Activated CD4-positive, alpha-beta T cell treated with anti-CD3 and anti-CD28 coated beads, Interleukin-2, amount 50 U/mL, for 1 hour (primary cell): Measurements from ENCODE around the gene LRRC31.

Source experiments
- DNase-seq: peaks from one replicate; pipeline ENCODE4 v3.0.0-alpha.2; 2020

LRRC31 gene

DNA sequence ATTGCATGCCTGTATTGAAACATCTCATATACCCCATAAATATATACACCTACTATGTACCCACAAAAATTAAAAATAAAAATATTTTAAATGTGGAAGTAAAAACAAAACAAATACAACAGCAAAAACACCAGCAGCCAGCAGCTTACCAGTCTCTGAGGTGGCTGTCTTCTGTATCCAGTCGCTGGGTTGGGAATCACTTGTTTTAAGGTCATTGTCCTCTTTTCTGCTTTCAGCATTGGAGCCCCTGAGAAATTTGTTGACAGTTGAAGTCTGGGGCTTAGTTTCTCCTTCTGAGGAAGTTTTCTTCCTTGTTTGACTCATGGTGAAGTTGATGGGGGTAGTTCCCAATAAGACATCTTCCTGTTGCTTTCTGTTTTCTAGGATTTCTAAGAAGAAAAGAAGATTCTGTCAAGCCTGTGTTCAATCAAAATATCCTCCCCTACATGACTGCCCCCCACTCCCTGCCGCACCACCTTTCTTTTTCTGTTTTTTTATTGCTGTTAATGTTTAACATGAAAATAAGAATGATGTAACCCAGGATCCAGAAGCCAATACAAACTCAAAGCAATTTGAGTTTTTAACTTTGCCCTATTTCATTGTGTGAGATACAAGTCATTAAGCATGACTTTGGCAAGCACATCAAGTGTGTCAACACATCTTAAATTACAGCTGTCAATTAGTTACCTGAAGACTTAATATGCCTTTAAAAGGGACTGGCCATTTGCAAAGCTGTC, at the start of gene LRRC31:
Gene LRRC31, minus strand, starts transcription at position 452 of the 737 bp plus-strand sequence. Its CDS starts 128 bp downstream, at position 324.
- DNase-seq = no peak

DNA sequence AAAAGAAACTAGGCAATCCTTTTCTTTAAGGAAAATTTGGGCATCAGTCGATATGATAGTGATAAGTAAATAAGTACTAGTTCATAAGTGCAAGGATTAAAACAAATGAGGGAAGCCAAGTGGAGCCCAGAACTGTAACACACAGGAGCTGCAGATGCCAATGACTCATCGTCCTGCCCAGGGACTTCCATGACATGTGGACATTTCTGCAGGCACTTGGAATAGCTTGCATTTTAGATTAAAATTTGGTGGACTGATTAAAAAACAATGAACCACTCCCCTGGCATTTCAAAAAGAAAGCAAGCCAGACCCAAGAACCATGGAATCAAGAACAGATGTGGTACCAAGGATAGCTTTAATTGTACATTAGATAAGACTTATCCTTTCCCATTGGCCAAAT, 44.6 kb upstream of the LRRC31 start:
- DNase-seq = no peak

GRCh38 chr3:169913323-169913722, 43.6 kb upstream of the LRRC31 start:
- no peak for DNase-seq

DNA sequence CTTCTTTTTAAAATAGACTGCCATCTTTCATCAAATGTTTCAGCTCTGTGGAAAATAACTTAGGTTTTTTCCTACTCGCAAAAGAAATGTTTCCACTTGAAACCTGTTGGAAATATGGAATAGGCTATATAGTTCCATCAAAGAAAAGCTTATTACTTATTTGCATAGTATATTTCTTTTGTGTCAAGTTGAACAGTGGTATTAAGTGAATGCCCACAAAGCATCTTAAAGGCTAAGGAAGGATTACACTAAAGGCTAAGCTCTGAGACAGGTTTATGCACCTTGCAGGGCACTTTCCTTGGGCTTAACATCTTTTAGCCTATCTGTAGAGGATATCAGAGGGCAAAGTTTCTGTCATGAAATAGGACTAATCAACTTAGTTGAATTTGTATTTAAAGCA, 41.5 kb upstream of the LRRC31 start, which contains the start of gene SAMD7:
Gene SAMD7, plus strand, starts transcription at position 301 of the 400 bp plus-strand sequence. CDS start 7,927 bp downstream, outside the sequence.
- DNase-seq = no peak

DNA sequence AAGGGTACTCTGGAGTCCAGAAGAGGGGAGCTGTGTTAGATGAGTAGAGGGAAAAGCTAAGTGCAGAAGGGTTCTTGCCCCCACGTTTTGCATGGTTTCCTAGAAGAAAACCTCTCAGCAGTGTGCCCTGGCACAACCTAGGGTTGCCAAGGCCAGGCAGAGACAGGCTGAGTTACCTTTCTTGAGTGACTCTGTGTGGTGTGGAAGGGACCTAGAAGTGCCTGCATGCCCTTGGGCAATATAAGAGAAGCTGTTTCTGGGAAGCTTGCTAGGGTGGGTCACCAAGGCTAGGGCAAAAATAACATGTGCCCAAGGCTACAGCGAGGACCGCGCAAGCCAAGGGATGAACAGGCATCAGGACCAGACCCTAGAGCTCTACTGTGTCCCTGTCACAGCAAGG, 38.2 kb upstream of the LRRC31 start:
- no peak for DNase-seq

GRCh38 chr3:169907476-169907875, 37.7 kb upstream of the LRRC31 start:
- DNase-seq = no peak

- DNase-seq = no peak
Measured at GRCh38 chr3:169905404-169905803, 35.7 kb upstream of the LRRC31 start.

GRCh38 chr3:169901453-169901852, 31.7 kb upstream of the LRRC31 start:
- no peak for DNase-seq

GRCh38 chr3:169897284-169897683, 27.5 kb upstream of the LRRC31 start:
- DNase-seq = no peak

- no peak for DNase-seq
Measured at GRCh38 chr3:169895072-169895471, 25.3 kb upstream of the LRRC31 start.

GRCh38 chr3:169894110-169894509, 24.4 kb upstream of the LRRC31 start:
- no peak for DNase-seq

DNA sequence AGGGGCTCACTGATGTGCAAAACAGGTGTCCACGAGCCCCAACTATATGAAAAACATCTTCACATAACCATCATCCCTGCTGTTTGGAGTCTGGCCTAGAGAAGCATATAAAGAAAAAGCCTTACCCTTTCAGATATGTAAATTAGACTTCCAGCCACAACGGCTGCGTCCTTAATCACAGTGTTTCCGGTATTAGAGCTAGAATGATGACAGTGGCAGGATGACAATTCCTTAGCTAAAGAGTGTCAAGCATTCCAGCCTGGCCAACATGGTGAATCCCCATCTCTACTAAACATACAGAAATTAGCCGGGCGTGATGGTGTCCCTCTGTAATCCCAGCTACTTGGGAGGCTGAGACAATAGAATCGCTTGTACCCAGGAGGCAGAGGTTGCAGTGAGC, 22.2 kb upstream of the LRRC31 start:
- DNase-seq = no peak

- DNase-seq = no peak
Measured at GRCh38 chr3:169886671-169887070, 16.9 kb upstream of the LRRC31 start.

DNA sequence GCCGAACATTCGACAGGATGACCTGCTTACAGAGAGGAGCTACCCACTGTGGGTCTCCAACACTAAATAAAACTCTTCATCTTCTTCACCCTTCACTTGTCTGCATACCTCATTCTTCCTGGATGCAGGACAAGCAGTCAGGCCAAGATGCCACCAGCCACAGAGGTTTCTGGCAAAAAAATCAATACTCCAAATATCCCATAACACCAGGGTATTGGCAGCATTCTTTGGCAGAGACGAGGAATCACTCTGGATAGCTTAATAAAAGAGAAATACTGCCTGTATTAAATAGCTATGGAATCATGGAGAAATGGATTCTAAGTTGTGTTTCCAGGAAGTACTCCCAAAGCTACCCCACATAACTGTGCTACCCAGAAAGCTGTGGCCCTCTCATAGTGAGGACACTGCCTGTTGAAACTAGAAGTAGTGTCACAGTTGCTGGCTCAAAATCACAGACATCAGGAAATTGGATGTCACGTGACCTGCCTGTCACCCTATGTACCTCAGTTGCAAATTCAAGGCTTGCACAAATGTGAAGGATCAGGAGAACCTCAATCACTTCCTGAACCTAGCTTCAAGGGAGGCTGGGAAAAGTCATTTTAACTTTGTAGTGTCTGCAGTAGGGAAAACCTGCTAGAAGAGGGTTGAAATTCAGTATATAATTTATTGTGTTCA, 11.0 kb upstream of the LRRC31 start:
- no peak for DNase-seq

GRCh38 chr3:169879845-169880575, 10.3 kb upstream of the LRRC31 start:
- no peak for DNase-seq

- DNase-seq = no peak
Measured at GRCh38 chr3:169879013-169879557, 9.3 kb upstream of the LRRC31 start.

GRCh38 chr3:169871129-169871886, 1.6 kb upstream of the LRRC31 start:
- DNase-seq = no peak

- no peak for DNase-seq
Measured at GRCh38 chr3:169868369-169868768, 1.4 kb downstream of the LRRC31 start.

- no peak for DNase-seq
Measured at GRCh38 chr3:169867584-169868210, 2.0 kb downstream of the LRRC31 start.

DNA sequence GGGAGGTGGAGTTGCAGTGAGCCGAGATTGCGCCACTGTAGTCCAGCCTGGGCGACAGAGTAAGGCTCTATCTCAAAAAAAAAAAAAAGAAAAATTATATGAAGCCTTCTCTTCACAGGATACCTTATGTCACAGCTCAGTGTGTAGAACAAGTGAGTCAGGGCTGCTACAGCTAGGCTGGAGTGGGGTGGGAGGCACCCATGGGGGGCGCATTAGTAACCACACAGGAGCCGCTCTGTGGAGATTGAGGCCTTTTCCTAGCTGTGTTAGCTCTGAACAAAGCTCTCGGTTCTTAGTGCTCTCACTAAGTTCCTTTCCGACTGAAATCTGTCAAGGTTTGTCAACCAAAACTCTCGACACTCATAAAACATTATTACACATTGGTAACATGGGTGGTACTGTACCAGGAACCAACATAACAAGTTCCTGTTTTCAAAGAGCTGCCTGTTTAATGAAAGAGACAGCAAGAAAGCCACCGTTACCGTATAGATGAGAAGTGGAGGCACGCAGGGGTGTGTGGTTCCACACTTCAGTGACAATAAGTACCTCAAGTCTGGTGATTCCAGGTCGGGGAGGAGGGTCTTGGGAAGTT, 4.5 kb downstream of the LRRC31 start:
- no peak for DNase-seq

DNA sequence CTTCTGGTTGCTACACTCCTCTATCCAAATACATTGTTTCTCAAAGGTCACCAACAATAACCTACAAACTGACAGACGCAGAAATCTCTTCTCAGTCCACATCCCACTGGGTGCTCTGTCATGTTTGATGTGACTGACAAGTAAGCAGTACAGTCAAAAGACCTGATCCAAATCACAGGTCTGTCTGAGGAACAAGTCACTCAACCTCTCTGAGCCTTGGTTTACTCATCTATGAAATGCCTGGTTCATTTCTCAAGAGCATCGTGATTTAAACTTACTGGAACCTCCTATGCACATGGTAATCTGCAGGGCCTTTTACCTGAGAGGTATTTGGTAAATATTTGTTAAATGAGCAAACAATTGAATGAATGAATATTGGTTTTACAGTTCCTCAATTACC, 5.5 kb downstream of the LRRC31 start:
- DNase-seq = no peak

DNA sequence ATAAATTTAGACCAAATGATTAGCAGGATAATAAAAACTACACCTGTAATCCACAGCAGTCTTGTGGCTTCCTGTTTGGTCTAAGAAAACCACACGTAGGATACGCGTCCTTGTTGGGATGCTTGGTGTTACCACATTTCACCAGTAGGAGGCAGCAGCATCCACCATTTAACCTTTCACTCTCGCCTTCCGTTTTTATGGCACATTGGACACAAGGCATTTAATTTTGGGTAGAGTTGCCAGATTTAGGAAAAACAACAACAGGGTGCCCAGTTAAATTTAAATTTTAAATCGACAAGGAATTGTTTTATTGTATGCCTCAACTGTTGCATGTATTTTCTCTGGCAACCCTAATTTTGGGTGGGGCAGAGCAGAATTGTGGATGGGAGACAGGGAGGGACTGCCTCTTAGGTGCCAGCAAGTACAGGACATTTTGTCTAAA, 6.3 kb downstream of the LRRC31 start:
- DNase-seq = peak; percentile 58
